Peyer's patch (tissue), 4 donors: Measurements from ENCODE around the gene NIP7. TPM values are rescaled to one million over a fixed set of nuclear protein-coding genes. Genes with fewer than 3 reads are reported as not detected.
A peak's percentile ranks its signal among the peaks of the same experiment; 100 is the strongest.

Experiments
- DNase-seq, 3 donors: peaks; one replicate each; pipeline ENCODE4 v3.0.0-alpha.2; 2017 to 2019
- H3K27ac ChIP-seq, 4 donors: fragments of 200-600 bp; sonication (generic); one replicate each; pipeline ENCODE4 v1.5.1; 2016 to 2019
- H3K27me3 ChIP-seq, 2 donors: fragments of 200-600 bp; sonication (generic); one replicate each; pipeline ENCODE4 v1.5.1; 2019
- H3K36me3 ChIP-seq, 3 donors: fragments of 200-600 bp; sonication (generic); one replicate each; pipeline ENCODE4 v1.5.1; 2016 to 2019
- H3K4me1 ChIP-seq, 4 donors: fragments of 200-600 bp; sonication (generic); one replicate each; pipeline ENCODE4 v1.5.1; 2016 to 2019
- H3K4me3 ChIP-seq, 4 donors: fragments of 200-600 bp; sonication (generic); 1 replicate in 3 of 4; 2 replicates in 1 of 4; pipeline ENCODE4 v1.5.1; 2016 to 2019; ENCODE audit warnings: mild to moderate bottlenecking in 1 of 4
- H3K9me3 ChIP-seq, 4 donors: fragments of 200-600 bp; sonication (generic); one replicate each; pipeline ENCODE4 v1.5.1; 2016 to 2019; ENCODE audit warnings: mild to moderate bottlenecking in 1 of 4
- POLR2A ChIP-seq, 2 donors: fragments of 450-650 bp; IDR thresholded peaks; one replicate each; pipeline ENCODE4 v1.5.1; 2017; ENCODE audit warnings: antibody characterized with exemption in 2 of 2, mild to moderate bottlenecking in 2 of 2, moderate library complexity in 2 of 2
- total RNA-seq, 4 donors: library from RNA; depleted of rRNA; stranded (reverse); fragments of >200 nt; gene quantifications; one replicate each; pipeline ENCODE4 v1.1.0, GENCODE V29; 2016
- TF ChIP-seq, protein P1 (sequence below), 6 experiments: fragments of 450-650 bp in 4 of 6; fragments of 200-600 bp in 2 of 6; sonication (generic) in 1 of 6; IDR thresholded peaks; one replicate each; pipeline ENCODE4 v1.5.1; 2017 to 2019; ENCODE audit warnings: antibody characterized with exemption in 6 of 6, mild to moderate bottlenecking in 3 of 6, moderate library complexity in 1 of 6

NIP7 gene
- total RNA-seq, 4 donors from 2014 or later = 6.9 to 20.6 (median 10.5) TPM

DNA sequence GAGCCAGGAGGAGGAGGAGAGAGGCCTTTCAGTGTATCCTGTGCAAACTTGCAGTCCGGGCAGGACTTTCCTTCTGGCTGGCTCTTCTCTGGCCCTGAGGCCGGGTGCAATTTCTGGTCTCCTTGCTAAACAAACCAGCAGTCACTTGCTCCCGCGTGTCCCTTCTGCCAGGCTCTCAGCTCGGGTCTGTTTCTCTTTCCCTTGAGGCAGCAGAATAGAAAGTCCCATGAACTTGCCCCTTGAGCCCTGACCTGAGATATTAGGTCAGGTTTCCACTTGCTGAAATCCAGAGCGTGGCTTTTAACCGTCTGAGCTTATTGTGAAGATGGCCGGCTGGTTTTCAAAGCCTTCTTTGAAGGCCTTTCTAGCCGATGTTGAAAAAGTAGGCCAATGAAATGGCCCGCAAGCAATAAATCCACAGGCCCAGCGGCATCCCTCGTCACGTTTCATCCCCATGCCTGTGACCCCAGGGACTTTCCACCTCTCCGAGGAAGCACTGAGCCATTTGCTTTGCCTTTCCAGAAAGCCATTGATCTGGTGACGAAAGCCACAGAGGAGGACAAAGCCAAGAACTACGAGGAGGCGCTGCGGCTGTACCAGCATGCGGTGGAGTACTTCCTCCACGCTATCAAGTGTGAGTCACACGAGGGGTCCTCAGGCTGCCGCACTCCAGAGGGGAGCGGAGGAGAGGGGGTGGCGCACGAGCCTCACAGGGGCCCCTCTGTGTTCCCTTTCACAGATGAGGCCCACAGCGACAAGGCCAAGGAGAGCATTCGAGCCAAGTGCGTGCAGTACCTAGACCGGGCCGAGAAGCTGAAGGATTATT lies 23.9 kb upstream of the NIP7 start:
- Histone ChIP-seq H3K27ac (no peak overlapping the region), H3K36me3 (peaks cover 0 to 69% (median 2%) of the 10 kb centered on the region in 3 donors), H3K27me3 (no peaks in the 10 kb centered on the region), H3K4me1 (peaks cover 0 to 14% (median 5%) of the 10 kb centered on the region in 4 donors), H3K9me3 (no peaks in the 10 kb centered on the region), H3K4me3 (no peak overlapping the region)
- TF ChIP-seq, protein P1, sequence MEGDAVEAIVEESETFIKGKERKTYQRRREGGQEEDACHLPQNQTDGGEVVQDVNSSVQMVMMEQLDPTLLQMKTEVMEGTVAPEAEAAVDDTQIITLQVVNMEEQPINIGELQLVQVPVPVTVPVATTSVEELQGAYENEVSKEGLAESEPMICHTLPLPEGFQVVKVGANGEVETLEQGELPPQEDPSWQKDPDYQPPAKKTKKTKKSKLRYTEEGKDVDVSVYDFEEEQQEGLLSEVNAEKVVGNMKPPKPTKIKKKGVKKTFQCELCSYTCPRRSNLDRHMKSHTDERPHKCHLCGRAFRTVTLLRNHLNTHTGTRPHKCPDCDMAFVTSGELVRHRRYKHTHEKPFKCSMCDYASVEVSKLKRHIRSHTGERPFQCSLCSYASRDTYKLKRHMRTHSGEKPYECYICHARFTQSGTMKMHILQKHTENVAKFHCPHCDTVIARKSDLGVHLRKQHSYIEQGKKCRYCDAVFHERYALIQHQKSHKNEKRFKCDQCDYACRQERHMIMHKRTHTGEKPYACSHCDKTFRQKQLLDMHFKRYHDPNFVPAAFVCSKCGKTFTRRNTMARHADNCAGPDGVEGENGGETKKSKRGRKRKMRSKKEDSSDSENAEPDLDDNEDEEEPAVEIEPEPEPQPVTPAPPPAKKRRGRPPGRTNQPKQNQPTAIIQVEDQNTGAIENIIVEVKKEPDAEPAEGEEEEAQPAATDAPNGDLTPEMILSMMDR (IDR thresholded peaks at IDR 0.05) = no peak
- no peak for TF ChIP-seq POLR2A (IDR thresholded peaks at IDR 0.05)
- DNase-seq = peak in 2 of 3 donors; percentile 11 to 37

DNA sequence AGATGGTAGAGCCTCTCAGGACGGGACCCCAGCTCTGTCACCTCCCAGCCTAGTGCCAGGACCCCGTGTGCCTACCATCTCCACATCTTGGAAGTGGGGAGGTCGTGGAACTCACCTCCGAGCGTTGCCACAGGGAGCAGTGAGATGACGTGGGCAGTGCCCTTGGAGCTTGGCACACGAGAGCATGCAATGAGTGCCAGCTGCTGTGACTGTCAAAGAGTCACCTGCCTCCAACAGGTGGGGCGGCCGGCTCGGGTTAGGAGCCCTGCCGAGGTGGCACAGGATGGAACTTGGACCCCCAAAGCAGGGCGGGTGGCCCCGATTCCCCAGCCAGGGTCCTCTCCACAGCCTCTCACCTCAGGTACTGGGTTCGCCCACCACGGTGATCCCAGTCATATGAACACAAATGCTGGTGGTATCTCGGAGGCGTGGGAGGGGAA lies 23.0 kb upstream of the NIP7 start:
- TF ChIP-seq POLR2A (IDR thresholded peaks at IDR 0.05) = no peak
- TF ChIP-seq, protein P1 (IDR thresholded peaks at IDR 0.05) = no peak
- Histone ChIP-seq H3K4me3 (no peak overlapping the region), H3K27me3 (no peaks in the 10 kb centered on the region), H3K4me1 (peaks cover 0 to 14% (median 5%) of the 10 kb centered on the region in 4 donors), H3K27ac (no peak overlapping the region), H3K9me3 (no peaks in the 10 kb centered on the region), H3K36me3 (peaks cover 0 to 78% (median 2%) of the 10 kb centered on the region in 3 donors)
- DNase-seq = peak in 2 of 3 donors; percentile 8 to 36

DNA sequence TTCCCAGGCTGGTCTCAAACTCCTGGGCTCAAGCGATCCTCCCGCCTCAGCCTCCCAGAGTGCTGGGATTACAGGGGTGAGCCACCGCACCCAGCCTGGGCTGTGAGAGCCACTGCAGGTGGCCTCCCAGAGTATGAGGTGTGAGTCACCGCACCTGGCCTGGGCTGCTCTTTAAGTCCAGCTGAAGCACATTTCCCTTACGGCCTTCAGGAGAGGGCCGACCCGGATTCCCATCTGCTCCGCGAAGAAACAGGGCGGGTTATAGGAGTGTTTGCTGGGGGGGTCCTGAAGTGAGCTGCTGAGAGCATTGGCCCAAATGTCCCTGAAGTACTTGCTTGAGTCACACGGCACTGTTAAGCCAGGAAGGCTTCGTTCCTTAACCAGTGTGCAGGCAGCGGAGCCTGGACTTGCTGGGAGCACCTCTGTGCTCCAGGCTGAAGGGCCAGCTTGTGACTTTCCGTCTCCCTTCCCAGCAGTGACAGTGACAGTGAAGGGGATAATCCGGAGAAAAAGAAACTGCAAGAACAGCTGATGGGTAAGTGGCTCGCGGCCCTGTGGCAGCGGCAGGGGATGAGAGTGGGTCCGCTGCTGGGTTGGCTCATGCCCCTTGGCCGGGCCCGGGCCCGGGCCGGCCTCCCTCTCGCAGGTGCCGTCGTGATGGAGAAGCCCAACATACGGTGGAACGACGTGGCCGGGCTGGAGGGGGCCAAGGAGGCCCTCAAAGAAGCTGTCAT lies 21.2 kb upstream of the NIP7 start:
- peak in 1 of 3 donors; percentile 12 for DNase-seq
- TF ChIP-seq POLR2A (IDR thresholded peaks at IDR 0.05) = no peak
- TF ChIP-seq, protein P1 (IDR thresholded peaks at IDR 0.05) = no peak
- H3K4me1 ChIP-seq = no peaks in the 10 kb centered on the region
- no peaks in the 10 kb centered on the region for H3K27me3 ChIP-seq
- peaks cover 0 to 95% (median 2%) of the 10 kb centered on the region in 3 donors for H3K36me3 ChIP-seq
- no peak overlapping the region for H3K27ac ChIP-seq
- H3K9me3 ChIP-seq = no peaks in the 10 kb centered on the region
- no peak overlapping the region for H3K4me3 ChIP-seq

DNA sequence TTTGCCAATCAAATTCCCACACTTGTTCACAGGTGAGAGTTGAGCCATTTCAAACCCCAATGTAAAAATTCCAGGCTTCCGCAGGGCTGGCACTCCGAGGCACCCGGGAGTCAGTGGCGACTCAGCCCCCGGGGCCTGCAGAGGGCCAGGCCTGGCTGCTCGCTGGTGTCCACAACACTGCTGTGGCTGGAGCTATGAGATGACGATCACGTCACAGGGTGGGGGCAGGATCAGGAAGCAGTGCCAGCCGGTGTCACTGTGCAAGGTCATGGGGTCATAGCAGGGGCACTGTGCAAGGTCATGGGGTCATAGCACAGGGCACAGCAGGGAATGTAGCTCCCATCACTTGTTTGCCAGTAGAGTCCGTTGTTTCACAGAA lies 20.7 kb upstream of the NIP7 start:
- TF ChIP-seq, protein P1 (IDR thresholded peaks at IDR 0.05) = no peak
- no peak for TF ChIP-seq POLR2A (IDR thresholded peaks at IDR 0.05)
- Histone ChIP-seq H3K36me3 (peaks cover 0 to 99% (median 2%) of the 10 kb centered on the region in 3 donors), H3K27ac (no peak overlapping the region), H3K4me1 (no peaks in the 10 kb centered on the region), H3K9me3 (no peaks in the 10 kb centered on the region), H3K4me3 (no peak overlapping the region), H3K27me3 (no peaks in the 10 kb centered on the region)
- DNase-seq = peak in 1 of 3 donors; percentile 10

DNA sequence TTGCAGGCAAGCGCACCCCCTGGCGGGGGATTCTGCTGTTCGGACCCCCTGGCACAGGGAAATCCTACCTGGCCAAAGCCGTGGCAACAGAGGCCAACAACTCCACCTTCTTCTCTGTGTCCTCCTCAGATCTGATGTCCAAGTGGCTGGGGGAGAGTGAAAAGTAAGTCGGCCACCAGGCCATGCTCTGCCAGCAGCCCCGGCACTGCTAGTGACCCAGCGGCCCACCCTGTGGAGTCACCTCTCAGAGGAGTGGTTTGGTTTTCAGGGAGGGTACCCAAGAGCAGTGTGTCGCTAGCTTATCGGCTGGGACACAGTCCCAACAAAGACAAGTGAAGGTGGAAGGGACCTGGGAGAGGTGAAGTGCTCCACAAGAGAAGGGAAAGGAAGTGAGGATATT lies 20.2 kb upstream of the NIP7 start:
- peak in 1 of 3 donors; percentile 40 for DNase-seq
- no peaks in the 10 kb centered on the region for H3K9me3 ChIP-seq
- H3K4me3 ChIP-seq = no peak overlapping the region
- no peaks in the 10 kb centered on the region for H3K27me3 ChIP-seq
- TF ChIP-seq, protein P1 (IDR thresholded peaks at IDR 0.05) = no peak
- peaks cover 0 to under 1% (median 0%) of the 10 kb centered on the region in 4 donors for H3K4me1 ChIP-seq
- peaks cover 0 to 99% (median 2%) of the 10 kb centered on the region in 3 donors for H3K36me3 ChIP-seq
- H3K27ac ChIP-seq = no peak overlapping the region
